ENCODE data around the gene C1QTNF4. TPM values are rescaled to one million over a fixed set of nuclear protein-coding genes. Genes with fewer than 3 reads are reported as not detected.

The C1QTNF4 gene
- polyA plus RNA-seq, 4 donors: 1.3 to 7.6 (median 1.6) TPM

DNA sequence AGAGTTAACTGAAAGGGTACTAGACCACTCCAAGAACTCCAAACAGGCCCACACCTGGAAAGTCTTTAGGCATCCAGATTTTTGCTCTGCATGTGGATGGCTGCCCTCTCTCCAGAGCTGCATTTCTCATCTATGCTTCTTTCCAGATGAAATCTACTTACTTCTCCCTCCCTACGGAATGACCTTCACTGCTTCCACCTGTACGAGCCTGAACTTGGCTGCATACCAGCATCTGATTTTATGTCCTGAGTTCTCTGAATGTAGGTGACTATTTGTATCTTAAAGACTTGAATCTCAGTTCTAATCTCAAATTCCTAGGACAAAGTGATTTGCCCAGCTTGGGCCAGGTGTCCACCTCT, 54.6 kb downstream of the C1QTNF4 start:
- Histone ChIP-seq H3K9me3 (ENCODE audit: control insufficient read depth in 2 of 2, insufficient read depth in 1 of 2, low read depth in 1 of 2, low read length in 1 of 2) (no peaks in the 10 kb centered on the region), H3K4me1 (ENCODE audit: control insufficient read depth in 3 of 3, insufficient read depth in 2 of 3, low read depth in 1 of 3, low read length in 2 of 3) (peaks cover 0 to 16% (median 0%) of the 10 kb centered on the region in 3 donors), H3K4me3 (ENCODE audit: low read depth in 1 of 3, low read length in 3 of 3) (no peak overlapping the region), H3K27ac (ENCODE audit: low read depth in 1 of 3, low read length in 2 of 3) (no peak overlapping the region), H3K27me3 (ENCODE audit: control insufficient read depth in 3 of 3, insufficient read depth in 3 of 3, low read length in 3 of 3) (no peaks in the 10 kb centered on the region), H3K36me3 (ENCODE audit: control insufficient read depth in 3 of 3, insufficient read depth in 2 of 3, low read depth in 1 of 3, low read length in 3 of 3) (peaks cover 0 to 19% (median 0%) of the 10 kb centered on the region in 3 donors)
- no peak for FAIRE-seq
- WGBS, 3 donors: 8 to 56% (median 37%) methylated on average over 2 of the region's 2 CpGs
- no peak for DNase-seq

Other genes starting within 250 kb of the C1QTNF4 start
- 1 to 10 TPM in 1 of 4 donors, under 1 TPM in 2, not detected in 1; 0.03 to 5.4 (median 0.04) TPM for gene MYBPC3, start 241.7 kb downstream of the C1QTNF4 start, polyA plus RNA-seq
- gene SPI1, start 215.9 kb downstream of the C1QTNF4 start, polyA plus RNA-seq: 10 to 100 TPM in 3 of 4 donors, 1 to 10 TPM in 1; 3.4 to 25.4 (median 12.0) TPM
- 10 to 100 TPM in 2 of 4 donors, 1 to 10 TPM in 2; 7.8 to 30.9 (median 18.0) TPM for gene SLC39A13, start 185.8 kb downstream of the C1QTNF4 start, polyA plus RNA-seq
- gene PSMC3, start 168.0 kb downstream of the C1QTNF4 start, polyA plus RNA-seq: 100 to 1,000 TPM in 3 of 4 donors, 10 to 100 TPM in 1; 88.0 to 156 (median 103) TPM
- under 1 TPM; 0.36 to 0.89 (median 0.66) TPM for gene RAPSN, start 145.3 kb downstream of the C1QTNF4 start, polyA plus RNA-seq
- 10 to 100 TPM; 16.5 to 69.5 (median 27.0) TPM for gene CELF1, start 41.3 kb downstream of the C1QTNF4 start, polyA plus RNA-seq
- gene PTPMT1, start 28.8 kb downstream of the C1QTNF4 start, polyA plus RNA-seq: 10 to 100 TPM; 31.3 to 60.1 (median 41.2) TPM
- gene KBTBD4, start 15.4 kb downstream of the C1QTNF4 start, polyA plus RNA-seq: 10 to 100 TPM in 3 of 4 donors, 1 to 10 TPM in 1; 9.8 to 13.7 (median 12.0) TPM
- gene NDUFS3, start 15.3 kb downstream of the C1QTNF4 start, polyA plus RNA-seq: 100 to 1,000 TPM in 3 of 4 donors, 10 to 100 TPM in 1; 95.2 to 438 (median 263) TPM
- under 1 TPM in 2 of 4 donors, not detected in 2; 0.10 to 0.15 TPM for gene FAM180B, start 7.7 kb downstream of the C1QTNF4 start, polyA plus RNA-seq
- 100 to 1,000 TPM; 103 to 149 (median 127) TPM for gene MTCH2, start 48.1 kb upstream of the C1QTNF4 start, polyA plus RNA-seq
- 10 to 100 TPM in 1 of 4 donors, 1 to 10 TPM in 2, under 1 TPM in 1; 0.81 to 13.2 (median 1.9) TPM for gene AGBL2, start 121.0 kb upstream of the C1QTNF4 start, polyA plus RNA-seq
- 100 to 1,000 TPM in 1 of 4 donors, 10 to 100 TPM in 3; 18.1 to 108 (median 28.8) TPM for gene FNBP4, start 172.9 kb upstream of the C1QTNF4 start, polyA plus RNA-seq